ENCODE results near the gene GIT2.

- TF ChIP-seq CTCF (IDR thresholded peaks at IDR 0.05; ENCODE audit: borderline replicate concordance, extremely low read depth, low read length, poor library complexity, severe bottlenecking) (no peak), EZH2 (IDR thresholded peaks at IDR 0.05; ENCODE audit: borderline replicate concordance, low read depth, low read length, severe bottlenecking) (no peak)
These were observed 69.5 kb downstream of the GIT2 start for GRCh38 chr12:109926488-109927210.
